HL-60 (cell line): Measurements from ENCODE around the gene ZNF302.
"Not testable (repeated sequence)": the region's sequence is repeated elsewhere in the genome, so short reads cannot be mapped to it uniquely, and the experiment has no call there.

ENCODE experiments used
- DNase-seq, 2 experiments: peaks; one replicate each; pipeline ENCODE4 v3.0.0-alpha.2; 2010 to 2020; ENCODE audit warnings: low read depth in 1 of 2, low spot score in 1 of 2
- H3K27ac ChIP-seq: fragments of 250-450 bp; sonication (Bioruptor Pico); replicated peaks from 2 replicates; pipeline ENCODE4 v1.5.1; 2020; ENCODE audit warnings: mild to moderate bottlenecking, moderate library complexity
- H3K27me3 ChIP-seq: fragments of 250-450 bp; sonication (Bioruptor Pico); 2 replicates; pipeline ENCODE4 v1.5.1; 2021; ENCODE audit warnings: mild to moderate bottlenecking, moderate library complexity; ENCODE audit not compliant: insufficient read depth, poor library complexity, severe bottlenecking
- H3K4me3 ChIP-seq: replicated peaks from 2 replicates; pipeline ENCODE4 v1.5.1; 2011; ENCODE audit warnings: mild to moderate bottlenecking, control low read depth, low read length; ENCODE audit not compliant: insufficient read depth
- CTCF ChIP-seq: IDR thresholded peaks from one replicate; pipeline ENCODE4 v1.5.1; 2011; ENCODE audit warnings: low read length, control low read depth, inconsistent platforms; ENCODE audit not compliant: insufficient read depth
- GABPA ChIP-seq: IDR thresholded peaks from 2 replicates; pipeline ENCODE4 v1.6.1; 2012; ENCODE audit warnings: low read depth
- POLR2AphosphoS5 ChIP-seq: IDR thresholded peaks from 2 replicates; pipeline ENCODE4 v1.6.1; 2012; ENCODE audit warnings: low read depth
- REST ChIP-seq: IDR thresholded peaks from 2 replicates; pipeline ENCODE4 v1.6.1; 2012; ENCODE audit warnings: low read depth; ENCODE audit not compliant: insufficient replicate concordance
- SPI1 ChIP-seq: IDR thresholded peaks from 2 replicates; pipeline ENCODE4 v1.6.1; 2012; ENCODE audit warnings: low read depth, mild to moderate bottlenecking, borderline replicate concordance

Gene ZNF302

GRCh38 chr19:34676697-34677385, 637 bp upstream of the ZNF302 start, which contains the start of gene SCGB2B2:
SCGB2B2 (minus strand) TSS chr19:34677159; CDS start chr19:34594563, 82,596 bp downstream.
- Histone ChIP-seq H3K27ac (peak within 1 kb of the TSS; percentile 96), H3K27me3 (no peaks in the 10 kb centered on the region), H3K4me3 (peak within 1 kb of the TSS; percentile 55)
- peak in 1 of 2 experiments; percentile 59 for DNase-seq
- no peak for TF ChIP-seq REST
- TF ChIP-seq GABPA, result peak; percentile 97

- Histone ChIP-seq H3K27ac (peak overlapping the region; percentile 96), H3K27me3 (no peaks in the 10 kb centered on the region), H3K4me3 (peak overlapping the region; percentile 55)
- no peak for TF ChIP-seq SPI1
- no peak for TF ChIP-seq GABPA
- no peak for TF ChIP-seq CTCF
- no peak for TF ChIP-seq POLR2AphosphoS5
- TF ChIP-seq REST, result no peak
- no peak for DNase-seq
These were observed 571 bp downstream of the ZNF302 start for GRCh38 chr19:34678085-34678412.

GRCh38 chr19:34678421-34678820, 943 bp downstream of the ZNF302 start:
- H3K4me3 ChIP-seq, result no peak overlapping the region
- DNase-seq, result no peak
- H3K27ac ChIP-seq, result no peak overlapping the region
- no peaks in the 10 kb centered on the region for H3K27me3 ChIP-seq
- no peak for TF ChIP-seq POLR2AphosphoS5

GRCh38 chr19:34681478-34681877, 4.0 kb downstream of the ZNF302 start:
- Histone ChIP-seq H3K27ac (no peak overlapping the region), H3K4me3 (no peak overlapping the region), H3K27me3 (no peaks in the 10 kb centered on the region)
- TF ChIP-seq POLR2AphosphoS5 (no peak), CTCF (no peak), GABPA (no peak), REST (no peak), SPI1 (no peak)
- no peak for DNase-seq

- DNase-seq, H3K4me3 ChIP-seq, H3K27ac ChIP-seq, H3K27me3 ChIP-seq: not testable (repeated sequence)
These were observed 7.8 kb downstream of the ZNF302 start for GRCh38 chr19:34685266-34685665.
